Skeletal muscle tissue (tissue), 4 donors: ENCODE data around the gene YIPF2. TPM values are rescaled to one million over a fixed set of nuclear protein-coding genes. Genes with fewer than 3 reads are reported as not detected.
"Not testable (repeated sequence)": the region's sequence is repeated elsewhere in the genome, so short reads cannot be mapped to it uniquely, and the experiment has no call there.

Experiments used
- H3K27ac ChIP-seq: one replicate; pipeline ENCODE4 v1.7.0; 2013; ENCODE audit warnings: mild to moderate bottlenecking, low read depth, low read length, inconsistent platforms
- H3K27me3 ChIP-seq, 3 donors: one replicate each; pipeline ENCODE4 v1.7.0; 2013; ENCODE audit warnings: low read length in 3 of 3; ENCODE audit not compliant: control insufficient read depth in 3 of 3, insufficient read depth in 3 of 3
- H3K36me3 ChIP-seq, 3 donors: one replicate each; pipeline ENCODE4 v1.7.0; 2013; ENCODE audit warnings: low read length in 3 of 3; ENCODE audit not compliant: control insufficient read depth in 3 of 3, insufficient read depth in 3 of 3
- H3K4me1 ChIP-seq, 3 donors: one replicate each; pipeline ENCODE4 v1.7.0; 2013; ENCODE audit warnings: low read length in 3 of 3, mild to moderate bottlenecking in 3 of 3; ENCODE audit not compliant: control insufficient read depth in 3 of 3, insufficient read depth in 3 of 3
- H3K4me3 ChIP-seq, 3 donors: one replicate each; pipeline ENCODE4 v1.7.0; 2013; ENCODE audit warnings: low read length in 3 of 3
- H3K9ac ChIP-seq, 3 donors: one replicate each; pipeline ENCODE4 v1.7.0; 2013; ENCODE audit warnings: low read length in 3 of 3, mild to moderate bottlenecking in 3 of 3, moderate library complexity in 2 of 3, low read depth in 1 of 3
- H3K9me3 ChIP-seq, 3 donors: one replicate each; pipeline ENCODE4 v1.7.0; 2013; ENCODE audit warnings: low read length in 3 of 3; ENCODE audit not compliant: control insufficient read depth in 3 of 3
- total RNA-seq: library from RNA; depleted of rRNA; stranded (reverse); fragments of >200 nt; gene quantifications from one replicate; pipeline ENCODE4 v1.2.3, GENCODE V29; 2014
- donor health status: Osteomylitis.

The YIPF2 gene
- total RNA-seq, 1 donor from 2014 or later = 30.3 TPM

DNA sequence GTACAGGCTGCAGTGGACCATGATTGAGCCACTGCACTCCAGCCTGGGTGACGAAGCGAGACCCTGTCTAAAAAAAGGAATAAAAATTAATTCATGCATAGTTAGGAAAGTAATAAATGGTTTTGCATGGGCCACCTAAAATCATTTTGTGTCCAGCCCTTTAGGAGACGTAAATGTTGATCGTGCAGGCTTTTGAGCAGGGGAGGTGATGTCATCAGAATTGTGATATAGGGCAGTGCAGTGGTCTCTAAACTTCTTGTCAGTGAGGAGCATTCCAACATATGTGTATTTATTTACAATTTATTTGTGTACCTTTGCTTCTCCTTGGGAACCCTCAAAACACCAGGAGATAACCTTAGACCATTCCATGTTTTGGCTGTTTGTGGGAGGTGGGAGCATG lies 35.4 kb upstream of the YIPF2 start:
- H3K27ac ChIP-seq = no peak overlapping the region
- no peak overlapping the region for H3K4me3 ChIP-seq
- H3K9me3 ChIP-seq = no peaks in the 10 kb centered on the region
- no peaks in the 10 kb centered on the region for H3K36me3 ChIP-seq
- H3K4me1 ChIP-seq = peaks cover 25 to 43% (median 32%) of the 10 kb centered on the region in 3 donors
- H3K27me3 ChIP-seq = no peaks in the 10 kb centered on the region
- no peak overlapping the region for H3K9ac ChIP-seq

DNA sequence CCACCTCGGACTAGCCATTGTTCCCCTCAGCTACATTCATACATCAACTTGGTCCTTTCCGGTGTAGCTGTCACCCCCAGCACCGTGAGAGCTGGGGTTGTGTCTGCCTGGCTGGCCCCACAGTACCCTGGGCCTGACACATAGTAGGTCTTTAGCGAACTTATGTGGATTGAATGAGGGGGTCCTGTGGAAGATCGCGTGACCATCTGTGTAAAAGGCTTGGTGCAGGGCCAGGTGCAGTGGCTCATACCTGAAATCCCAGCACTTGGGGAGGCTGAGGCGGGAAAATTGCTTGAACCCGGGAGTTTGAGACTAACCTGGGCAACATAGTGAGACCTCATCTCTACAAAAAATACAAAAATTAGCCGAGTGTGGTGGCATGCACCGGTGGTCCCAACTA lies 34.4 kb upstream of the YIPF2 start:
- Histone ChIP-seq H3K4me3 (no peak overlapping the region), H3K9ac (peak overlapping the region in 1 of 3 donors; percentile 8), H3K9me3 (no peaks in the 10 kb centered on the region), H3K4me1 (peaks cover 21 to 36% (median 32%) of the 10 kb centered on the region in 3 donors), H3K27ac (no peak overlapping the region), H3K36me3 (no peaks in the 10 kb centered on the region), H3K27me3 (no peaks in the 10 kb centered on the region)

DNA sequence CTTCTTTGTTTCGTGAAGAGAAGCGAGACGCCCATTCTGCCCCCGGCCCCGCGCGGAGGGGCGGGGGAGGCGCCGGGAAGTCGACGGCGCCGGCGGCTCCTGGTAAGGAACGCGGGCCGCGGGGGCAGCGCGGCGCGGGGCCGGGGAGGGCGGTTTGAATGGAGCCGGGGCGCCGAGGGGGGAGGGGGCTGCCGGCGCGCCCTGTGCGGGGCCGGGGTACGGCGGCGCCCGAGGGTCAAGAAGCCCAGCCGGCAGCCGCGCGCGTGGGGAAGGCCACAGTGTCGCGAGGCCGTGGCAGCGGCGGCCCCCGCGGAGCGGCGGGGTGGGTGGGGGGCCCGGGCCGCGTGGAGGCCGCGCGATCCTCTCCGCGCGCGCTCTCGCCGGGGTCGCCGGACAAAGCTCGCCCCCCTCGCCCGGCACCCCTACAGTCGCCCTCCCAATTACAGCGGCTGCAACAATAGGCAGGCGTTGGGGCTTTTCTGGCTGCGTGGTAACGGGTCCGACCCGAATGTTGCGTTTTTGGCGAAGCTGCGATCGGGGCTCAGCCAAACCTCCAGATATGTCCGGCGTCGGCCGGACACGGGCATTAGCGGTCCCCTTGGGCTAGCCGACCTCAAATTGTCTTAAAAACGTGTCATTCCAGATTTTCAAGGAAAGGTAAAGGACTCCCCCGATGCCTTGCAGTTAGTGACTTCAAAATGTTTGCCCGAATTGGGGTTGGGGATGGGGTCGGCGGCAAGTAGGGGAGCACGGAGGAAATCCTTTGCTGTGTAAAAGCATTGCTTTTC lies 32.8 kb upstream of the YIPF2 start:
- Histone ChIP-seq H3K9me3 (no peaks in the 10 kb centered on the region), H3K9ac (peak overlapping the region; percentile 85 to 92 (median 90)), H3K27me3 (no peaks in the 10 kb centered on the region), H3K4me1 (peaks cover 21 to 36% (median 32%) of the 10 kb centered on the region in 3 donors), H3K27ac (peak overlapping the region; percentile 96), H3K36me3 (no peaks in the 10 kb centered on the region), H3K4me3 (peak overlapping the region; percentile 72 to 90 (median 90))

DNA sequence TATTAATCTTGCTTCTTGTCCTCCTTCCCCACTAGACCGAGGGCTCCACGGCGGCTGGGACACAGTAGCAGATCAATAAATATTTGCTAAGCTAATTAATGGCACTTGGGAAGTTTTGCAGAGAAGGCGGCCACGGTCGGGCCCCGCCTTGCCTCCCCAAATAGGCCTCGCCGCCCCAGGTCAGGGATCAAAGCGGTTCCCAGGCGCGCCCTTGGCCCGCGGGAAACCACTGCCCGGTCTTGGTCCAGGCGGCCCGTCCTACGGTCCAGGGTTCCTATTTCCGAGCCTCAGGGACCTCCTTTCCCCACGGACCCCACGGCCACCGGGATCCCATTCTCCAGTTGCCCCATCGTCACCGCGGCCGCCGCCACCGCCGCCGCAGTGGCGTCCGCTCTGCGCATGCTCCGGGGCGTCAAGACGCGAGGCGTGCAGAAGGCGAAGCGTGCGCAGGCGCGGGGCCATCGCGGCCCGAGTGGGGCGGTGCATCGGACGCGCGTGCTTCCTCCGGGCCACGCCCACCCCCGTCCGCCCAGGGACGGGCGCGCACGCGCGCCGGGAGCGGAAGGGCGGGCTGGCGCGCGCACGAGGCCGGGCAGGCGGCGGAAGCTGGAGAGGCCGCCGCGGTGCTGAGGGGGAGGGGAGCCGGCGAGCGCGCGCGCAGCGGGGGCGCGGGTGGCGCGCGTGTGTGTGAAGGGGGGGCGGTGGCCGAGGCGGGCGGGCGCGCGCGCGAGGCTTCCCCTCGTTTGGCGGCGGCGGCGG lies 32.1 kb upstream of the YIPF2 start, which contains the start of gene SMARCA4:
TSS of gene SMARCA4 (plus strand) at position 717 of the 759 bp plus-strand sequence. CDS start 23,122 bp downstream, outside the sequence.
- H3K9me3 ChIP-seq = no peaks in the 10 kb centered on the region
- peak within 1 kb of the TSS; percentile 96 for H3K27ac ChIP-seq
- no peaks in the 10 kb centered on the region for H3K27me3 ChIP-seq
- peaks cover 21 to 35% (median 32%) of the 10 kb centered on the region in 3 donors for H3K4me1 ChIP-seq
- H3K4me3 ChIP-seq = peak within 1 kb of the TSS; percentile 89 to 91 (median 90)
- H3K9ac ChIP-seq = peak within 1 kb of the TSS; percentile 92 to 97 (median 93)
- no peaks in the 10 kb centered on the region for H3K36me3 ChIP-seq

DNA sequence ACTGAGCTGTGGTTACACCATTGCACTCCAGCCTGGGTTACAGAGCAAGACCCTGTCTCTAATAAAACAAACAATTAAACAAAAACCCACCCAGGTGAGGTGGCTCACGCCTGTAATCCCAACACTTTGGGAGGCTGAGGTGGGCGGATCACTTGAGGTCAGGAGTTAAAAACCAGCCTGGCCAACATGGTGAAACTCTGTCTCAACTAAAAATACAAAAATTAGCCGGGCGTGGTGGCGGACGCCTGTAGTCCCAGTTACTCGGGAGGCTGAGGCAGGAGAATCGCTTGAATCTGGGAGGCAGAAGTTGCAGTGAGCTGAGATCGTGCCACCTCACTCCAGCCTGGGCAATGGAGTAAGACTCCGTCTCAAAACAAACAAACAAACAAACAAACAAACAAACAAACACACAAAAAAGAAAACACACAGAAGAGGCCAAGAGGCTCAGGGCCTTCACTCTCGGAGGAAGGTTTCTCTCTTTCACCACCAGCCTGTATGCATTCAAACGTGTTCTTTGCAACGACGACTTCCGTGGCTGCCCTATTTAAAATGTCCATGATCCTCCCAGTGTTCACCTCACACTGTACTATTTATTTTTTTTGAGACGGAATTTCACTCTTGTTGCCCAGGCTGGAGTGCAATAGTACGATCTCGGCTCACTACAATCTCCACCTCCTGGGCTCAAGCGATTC lies 31.0 kb upstream of the YIPF2 start:
- Histone ChIP-seq H3K4me3 (peak overlapping the region; percentile 85 to 91 (median 89)), H3K4me1 (peaks cover 14 to 25% (median 24%) of the 10 kb centered on the region in 3 donors), H3K9ac (peak overlapping the region in 2 of 3 donors; percentile 92 to 97), H3K27ac (peak overlapping the region; percentile 96)
- H3K27me3 ChIP-seq, H3K36me3 ChIP-seq, H3K9me3 ChIP-seq: not testable (repeated sequence)

DNA sequence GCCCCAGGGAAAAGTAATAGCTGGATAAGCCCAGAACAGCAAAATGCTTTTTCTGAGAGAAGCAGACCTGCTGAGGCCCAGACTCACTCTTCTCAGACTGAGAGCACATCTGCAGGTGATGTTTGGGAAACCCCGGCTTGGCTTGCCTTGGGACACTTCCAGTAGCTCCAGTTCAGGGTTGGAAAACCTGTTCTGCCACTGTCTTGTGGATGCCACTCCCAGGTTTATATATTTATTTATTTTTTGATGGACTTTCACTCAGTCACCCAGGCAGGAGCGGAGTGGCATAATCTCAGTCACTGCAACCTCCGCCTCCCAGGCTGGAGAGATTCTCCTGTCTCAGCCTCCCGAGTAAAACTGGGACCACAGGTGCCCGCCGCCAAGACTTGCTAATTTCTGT lies 24.4 kb upstream of the YIPF2 start:
- Histone ChIP-seq H3K9me3 (no peaks in the 10 kb centered on the region), H3K9ac (no peak overlapping the region), H3K4me3 (no peak overlapping the region), H3K36me3 (no peaks in the 10 kb centered on the region), H3K27ac (no peak overlapping the region), H3K27me3 (no peaks in the 10 kb centered on the region), H3K4me1 (no peaks in the 10 kb centered on the region)

DNA sequence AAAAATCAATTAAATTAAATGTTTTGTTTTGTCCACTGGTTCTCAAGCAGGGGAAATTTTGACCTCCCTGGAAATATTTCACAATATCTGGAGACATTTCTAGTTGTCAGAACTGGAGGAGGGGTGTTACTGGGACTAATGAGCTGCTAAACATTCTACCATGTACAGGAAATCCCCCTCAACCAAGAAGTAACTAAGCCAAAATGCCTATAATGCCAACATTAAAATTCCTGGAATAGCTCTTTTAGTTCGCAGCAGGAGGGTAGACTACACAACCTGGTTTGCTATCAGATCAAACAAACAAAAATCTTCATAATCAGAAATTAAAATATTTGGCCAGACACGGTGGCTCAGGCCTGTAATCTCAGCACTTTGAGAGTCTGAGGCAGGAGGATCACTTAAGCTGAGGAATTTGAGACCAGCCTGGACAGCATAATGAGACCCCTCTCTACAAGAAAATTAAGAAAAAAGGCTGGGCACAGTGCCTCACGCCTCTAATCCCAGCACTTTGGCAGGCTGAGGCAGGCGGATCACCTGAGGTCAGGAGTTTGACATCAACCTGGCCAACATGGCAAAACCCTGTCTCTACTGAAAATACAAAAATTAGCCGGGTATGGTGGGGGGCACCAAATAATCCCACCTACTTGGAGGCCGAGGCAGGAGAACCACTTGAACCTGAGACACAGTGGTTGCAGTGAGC lies 18.7 kb upstream of the YIPF2 start:
- H3K9ac ChIP-seq = no peak overlapping the region
- no peak overlapping the region for H3K27ac ChIP-seq
- H3K27me3 ChIP-seq = no peaks in the 10 kb centered on the region
- H3K4me3 ChIP-seq = no peak overlapping the region
- no peaks in the 10 kb centered on the region for H3K4me1 ChIP-seq
- H3K36me3 ChIP-seq = no peaks in the 10 kb centered on the region
- no peaks in the 10 kb centered on the region for H3K9me3 ChIP-seq

DNA sequence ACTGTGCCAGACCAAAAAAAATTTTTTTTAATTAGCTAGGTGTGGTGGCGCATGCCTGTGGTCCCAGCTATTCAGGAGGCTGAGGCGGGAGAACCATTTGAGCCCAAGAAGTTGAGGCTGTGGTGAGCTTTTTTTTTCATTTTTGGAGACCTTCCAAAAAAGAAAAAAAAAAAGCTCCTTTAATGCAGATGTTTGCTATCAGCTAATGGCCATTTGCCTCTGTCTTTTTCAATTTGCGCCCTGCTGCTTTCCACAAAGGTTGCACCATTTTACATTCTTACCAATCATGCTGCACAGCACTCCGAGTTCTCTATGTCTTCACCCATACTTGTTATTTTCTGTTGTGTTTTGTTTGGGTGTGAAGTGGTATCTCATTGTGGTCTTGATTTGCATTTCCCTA lies 16.8 kb upstream of the YIPF2 start:
- H3K27me3 ChIP-seq = no peaks in the 10 kb centered on the region
- no peaks in the 10 kb centered on the region for H3K9me3 ChIP-seq
- H3K27ac ChIP-seq = no peak overlapping the region
- H3K9ac ChIP-seq = no peak overlapping the region
- H3K36me3 ChIP-seq = no peaks in the 10 kb centered on the region
- no peak overlapping the region for H3K4me3 ChIP-seq
- no peaks in the 10 kb centered on the region for H3K4me1 ChIP-seq

DNA sequence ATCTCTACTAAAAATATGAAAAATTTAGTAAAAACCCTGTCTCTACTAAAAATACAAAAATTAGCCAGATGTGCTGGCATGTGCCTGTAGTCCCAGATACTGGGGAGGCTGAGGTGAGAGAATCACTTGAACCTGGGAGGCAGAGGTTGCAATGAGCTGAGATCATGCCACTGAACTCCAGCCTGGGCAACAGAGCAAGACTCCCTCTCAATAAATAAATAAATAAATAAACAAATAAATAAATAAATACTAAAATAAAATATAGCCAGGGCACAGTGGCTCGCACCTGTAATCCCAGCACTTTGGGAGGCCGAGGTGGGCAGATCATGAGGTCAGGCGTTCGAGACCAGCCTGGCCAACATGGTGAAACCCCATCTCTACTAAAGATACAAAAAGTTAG lies 15.0 kb upstream of the YIPF2 start:
- H3K9ac ChIP-seq, H3K4me1 ChIP-seq, H3K36me3 ChIP-seq, H3K27me3 ChIP-seq, H3K9me3 ChIP-seq, H3K4me3 ChIP-seq, H3K27ac ChIP-seq: not testable (repeated sequence)
